HFFc6 (cell line): ENCODE results near the gene PSMG3. TPM values are rescaled to one million over a fixed set of nuclear protein-coding genes. Genes with fewer than 3 reads are reported as not detected.

ENCODE experiments used
- DNase-seq: peaks from one replicate; pipeline ENCODE4 v3.0.0-alpha.2; 2018
- H3K27ac Mint-ChIP-seq: 2 replicates; pipeline ENCODE4 v1.8.0; 2020; ENCODE audit warnings: mild to moderate bottlenecking, mixed read lengths
- H3K27me3 Mint-ChIP-seq: 2 replicates; pipeline ENCODE4 v1.8.0; 2021; ENCODE audit warnings: mild to moderate bottlenecking, moderate library complexity, mixed read lengths; ENCODE audit not compliant: insufficient read depth
- H3K36me3 Mint-ChIP-seq: 2 replicates; pipeline ENCODE4 v1.8.0; 2021; ENCODE audit warnings: low read depth, mixed read lengths
- H3K4me1 Mint-ChIP-seq: 2 replicates; pipeline ENCODE4 v1.8.0; 2020; ENCODE audit warnings: low read depth, mixed read lengths
- H3K4me3 Mint-ChIP-seq: 2 replicates; pipeline ENCODE4 v1.8.0; 2020; ENCODE audit warnings: mild to moderate bottlenecking, moderate library complexity, mixed read lengths
- H3K9me3 Mint-ChIP-seq: 2 replicates; pipeline ENCODE4 v1.8.0; 2020; ENCODE audit warnings: mild to moderate bottlenecking, mixed read lengths
- total RNA-seq, 6 experiments: library from RNA; stranded (reverse); fragmentation: NEBNext Ultra II Directional; extraction: Animal tissue kit (Norgen Biotek cat#: 25700); gene quantifications; 2 replicates in 1 of 6; 3 replicates in 5 of 6; pipeline ENCODE4 v1.2.3, GENCODE V29; 2021
- TF ChIP-seq, protein P1 (sequence below): fragments of 200-600 bp; sonication (generic); IDR thresholded peaks from 2 replicates; pipeline ENCODE4 v1.5.0; 2021; ENCODE audit warnings: antibody characterized with exemption, mild to moderate bottlenecking

The PSMG3 gene
- total RNA-seq, 6 experiments from 2014 or later, result 25.6 to 31.0 (median 28.2) TPM

DNA sequence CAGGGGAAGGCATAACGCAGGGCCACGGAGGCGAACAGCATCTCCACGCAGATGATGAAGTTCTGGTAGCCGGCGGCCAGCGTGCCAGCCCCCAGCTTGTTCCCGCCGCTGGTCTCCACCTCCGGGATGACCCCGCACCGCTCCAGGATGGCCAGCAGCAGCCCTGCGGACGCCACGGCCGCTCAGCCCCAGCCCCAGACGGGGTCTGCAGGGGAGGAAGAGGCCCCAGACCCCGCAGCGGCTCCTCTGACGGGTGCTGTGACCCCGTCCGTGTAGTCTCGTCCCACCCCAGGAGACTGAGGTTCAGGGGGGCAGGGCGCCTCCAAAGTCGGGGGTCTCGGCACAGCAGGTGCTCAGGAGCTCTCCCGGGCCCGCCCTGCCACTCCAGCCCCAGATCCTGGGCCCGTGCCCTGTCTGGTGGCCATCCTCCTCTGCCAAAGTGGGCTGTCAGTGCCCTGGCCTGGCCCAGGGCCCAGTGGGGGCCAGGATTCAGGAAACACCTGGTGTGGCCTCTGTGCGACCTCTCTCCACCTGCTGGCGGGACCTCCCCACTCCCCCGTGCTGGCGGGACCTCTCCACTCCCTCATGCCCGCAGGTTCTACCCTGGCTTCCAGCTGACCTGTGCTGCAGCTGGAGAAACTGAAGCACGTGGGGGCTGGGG, 21.9 kb downstream of the PSMG3 start:
- no peaks in the 10 kb centered on the region for H3K4me1 Mint-ChIP-seq
- H3K4me3 Mint-ChIP-seq, result no peak overlapping the region
- TF ChIP-seq, protein P1, sequence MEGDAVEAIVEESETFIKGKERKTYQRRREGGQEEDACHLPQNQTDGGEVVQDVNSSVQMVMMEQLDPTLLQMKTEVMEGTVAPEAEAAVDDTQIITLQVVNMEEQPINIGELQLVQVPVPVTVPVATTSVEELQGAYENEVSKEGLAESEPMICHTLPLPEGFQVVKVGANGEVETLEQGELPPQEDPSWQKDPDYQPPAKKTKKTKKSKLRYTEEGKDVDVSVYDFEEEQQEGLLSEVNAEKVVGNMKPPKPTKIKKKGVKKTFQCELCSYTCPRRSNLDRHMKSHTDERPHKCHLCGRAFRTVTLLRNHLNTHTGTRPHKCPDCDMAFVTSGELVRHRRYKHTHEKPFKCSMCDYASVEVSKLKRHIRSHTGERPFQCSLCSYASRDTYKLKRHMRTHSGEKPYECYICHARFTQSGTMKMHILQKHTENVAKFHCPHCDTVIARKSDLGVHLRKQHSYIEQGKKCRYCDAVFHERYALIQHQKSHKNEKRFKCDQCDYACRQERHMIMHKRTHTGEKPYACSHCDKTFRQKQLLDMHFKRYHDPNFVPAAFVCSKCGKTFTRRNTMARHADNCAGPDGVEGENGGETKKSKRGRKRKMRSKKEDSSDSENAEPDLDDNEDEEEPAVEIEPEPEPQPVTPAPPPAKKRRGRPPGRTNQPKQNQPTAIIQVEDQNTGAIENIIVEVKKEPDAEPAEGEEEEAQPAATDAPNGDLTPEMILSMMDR, result no peak
- no peak overlapping the region for H3K27ac Mint-ChIP-seq
- no peaks in the 10 kb centered on the region for H3K36me3 Mint-ChIP-seq
- no peaks in the 10 kb centered on the region for H3K9me3 Mint-ChIP-seq
- H3K27me3 Mint-ChIP-seq, result peaks cover 20% of the 10 kb centered on the region
- DNase-seq, result no peak

- Mint-ChIP-seq H3K36me3 (no peaks in the 10 kb centered on the region), H3K4me3 (no peak overlapping the region), H3K27ac (no peak overlapping the region), H3K27me3 (peaks cover 27% of the 10 kb centered on the region), H3K9me3 (no peaks in the 10 kb centered on the region), H3K4me1 (no peaks in the 10 kb centered on the region)
- no peak for DNase-seq
- TF ChIP-seq, protein P1, result no peak
Measured at GRCh38 chr7:1546909-1547776, 22.7 kb downstream of the PSMG3 start.

DNA sequence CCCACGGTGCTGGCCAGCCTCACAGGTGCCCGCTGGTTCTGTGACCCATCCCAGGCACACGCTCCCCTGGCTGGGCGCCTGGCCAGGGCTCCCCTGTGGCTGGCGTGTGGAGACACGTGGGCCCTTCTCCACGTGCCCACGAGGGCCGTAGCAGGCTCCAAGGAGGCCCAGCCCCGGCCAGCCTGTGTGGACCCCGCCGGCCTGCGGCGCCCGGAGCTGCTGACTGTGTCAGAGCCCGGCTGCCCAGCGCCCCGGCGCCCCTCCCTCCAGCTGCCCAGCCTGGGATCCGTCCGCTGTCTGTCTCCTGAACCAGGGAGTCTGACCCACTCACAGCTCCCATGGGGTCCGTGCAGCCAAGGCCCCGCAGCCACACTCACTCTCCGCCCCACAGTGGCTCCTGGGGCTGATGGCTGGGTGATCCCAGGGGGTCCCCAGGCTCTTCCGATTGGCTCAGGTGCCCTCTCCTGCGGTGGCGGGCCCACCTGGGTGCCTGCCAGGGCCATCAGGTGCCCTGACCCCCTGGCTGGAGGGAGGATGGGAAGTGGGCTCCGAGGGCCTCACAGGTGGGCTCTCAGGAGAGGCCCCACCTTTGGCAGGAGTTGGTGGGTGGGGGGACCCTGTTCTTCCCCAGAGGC, 23.4 kb downstream of the PSMG3 start:
- no peaks in the 10 kb centered on the region for H3K9me3 Mint-ChIP-seq
- H3K27ac Mint-ChIP-seq, result no peak overlapping the region
- H3K36me3 Mint-ChIP-seq, result peaks cover under 1% of the 10 kb centered on the region; the same call in 1 of the 2 replicates
- H3K4me3 Mint-ChIP-seq, result no peak overlapping the region
- peaks cover 28% of the 10 kb centered on the region for H3K27me3 Mint-ChIP-seq
- DNase-seq, result no peak
- H3K4me1 Mint-ChIP-seq, result no peaks in the 10 kb centered on the region
- TF ChIP-seq, protein P1, result no peak

DNA sequence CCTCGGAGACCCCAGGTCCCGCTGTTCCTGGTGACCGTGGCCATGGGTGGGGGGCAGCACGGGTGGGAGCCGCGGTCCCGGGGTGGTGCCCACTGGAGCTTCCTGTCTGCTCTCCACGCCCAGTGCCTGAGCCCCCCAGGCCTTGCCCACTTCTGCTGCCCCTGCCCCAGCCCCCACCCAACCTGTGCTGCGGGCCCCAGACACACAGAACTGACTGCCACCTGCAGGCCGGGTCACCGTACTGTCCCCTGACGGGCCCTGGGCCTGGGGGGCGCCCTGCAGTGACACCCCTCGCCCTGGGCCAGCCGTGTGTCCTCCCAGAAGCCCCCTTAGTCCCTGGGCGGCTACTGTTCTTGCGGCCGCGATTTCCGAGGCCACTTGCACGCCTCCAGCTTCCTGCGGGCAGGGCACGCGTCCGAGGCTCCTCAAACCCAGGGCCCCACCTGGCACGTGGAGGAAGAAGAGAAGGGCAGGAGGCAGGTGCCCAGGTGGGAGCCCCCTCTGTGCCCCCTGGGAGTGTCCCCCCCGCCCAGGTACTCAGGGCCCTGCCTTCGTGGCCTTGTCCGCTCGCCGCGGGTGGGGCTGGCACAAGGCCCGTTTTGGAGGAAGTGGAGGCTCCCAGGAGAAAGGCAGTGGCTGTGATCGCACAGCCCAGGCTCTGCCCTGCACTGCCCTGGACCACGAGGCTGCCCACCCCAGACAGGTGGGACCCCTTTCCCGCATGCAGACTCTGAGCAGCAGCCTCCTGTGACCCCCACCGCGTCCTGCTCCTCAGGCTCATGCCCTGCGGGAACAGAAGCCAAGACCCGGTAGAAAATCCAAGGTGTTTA, 24.2 kb downstream of the PSMG3 start:
- Mint-ChIP-seq H3K9me3 (no peaks in the 10 kb centered on the region), H3K4me3 (no peak overlapping the region; the same call in 1 of the 2 replicates), H3K27me3 (peaks cover 33% of the 10 kb centered on the region), H3K36me3 (peaks cover 5% of the 10 kb centered on the region; the same call in 1 of the 2 replicates), H3K27ac (peak overlapping the region; percentile 31; the same call in 1 of the 2 replicates), H3K4me1 (no peaks in the 10 kb centered on the region)
- DNase-seq, result no peak
- TF ChIP-seq, protein P1, result peak; percentile 39

GRCh38 chr7:1544896-1545416, 24.9 kb downstream of the PSMG3 start:
- no peak overlapping the region for H3K27ac Mint-ChIP-seq
- no peak overlapping the region for H3K4me3 Mint-ChIP-seq
- TF ChIP-seq, protein P1, result no peak
- peaks cover 33% of the 10 kb centered on the region for H3K27me3 Mint-ChIP-seq
- DNase-seq, result no peak
- peaks cover 5% of the 10 kb centered on the region; the same call in 1 of the 2 replicates for H3K36me3 Mint-ChIP-seq
- no peaks in the 10 kb centered on the region for H3K9me3 Mint-ChIP-seq
- H3K4me1 Mint-ChIP-seq, result no peaks in the 10 kb centered on the region
